Measurements from ENCODE around the gene THPO.

- TF ChIP-seq SMC3 (conservative IDR thresholded peaks at IDR 0.05; ENCODE audit: poor library complexity) (no peak), CTCF (IDR thresholded peaks at IDR 0.05; ENCODE audit: poor library complexity, severe bottlenecking) (no peak), MXI1 (conservative IDR thresholded peaks at IDR 0.05; ENCODE audit: poor library complexity, severe bottlenecking) (no peak), EP300 (conservative IDR thresholded peaks at IDR 0.05; ENCODE audit: poor library complexity, severe bottlenecking) (no peak), EZH2 (IDR thresholded peaks at IDR 0.05; ENCODE audit: borderline replicate concordance, insufficient read depth, low read length, poor library complexity, severe bottlenecking) (no peak), POLR2AphosphoS5 (IDR thresholded peaks at IDR 0.05) (no peak)
Observed at GRCh38 chr3:184423561-184423960, 45.6 kb upstream of the THPO start.
